Activated CD4-positive, alpha-beta memory T cell treated with anti-CD3 and anti-CD28 coated beads for 36 hours (primary cell): ENCODE data around the gene APLP1. TPM values are rescaled to one million over a fixed set of nuclear protein-coding genes. Genes with fewer than 3 reads are reported as not detected.

Experiments used
- CTCF ChIA-PET: fragments of 350-600 bp; sonication (Branson Sonifier 250); formaldehyde crosslinking; loops from one replicate; lab custom pipeline; 2021; ENCODE audit warnings: antibody characterized with exemption, inconsistent platforms; lab: Charles Lee
- POLR2A ChIA-PET: fragments of 350-600 bp; sonication (Branson Sonifier 250); formaldehyde crosslinking; loops from one replicate; lab custom pipeline; 2021; ENCODE audit warnings: antibody characterized with exemption; lab: Charles Lee
- DNase-seq: peaks from one replicate; pipeline ENCODE4 v3.0.0-alpha.2; 2020
- H3K27ac Mint-ChIP-seq: one replicate; pipeline ENCODE4 v1.8.0; 2021; ENCODE audit warnings: mixed read lengths
- H3K27me3 Mint-ChIP-seq: one replicate; pipeline ENCODE4 v1.8.0; 2021; ENCODE audit warnings: mixed read lengths
- H3K36me3 Mint-ChIP-seq: one replicate; pipeline ENCODE4 v1.8.0; 2021; ENCODE audit warnings: mixed read lengths
- H3K4me1 Mint-ChIP-seq: one replicate; pipeline ENCODE4 v1.8.0; 2021; ENCODE audit warnings: low read depth, mixed read lengths
- H3K4me3 Mint-ChIP-seq: one replicate; pipeline ENCODE4 v1.8.0; 2021; ENCODE audit warnings: mild to moderate bottlenecking, mixed read lengths
- H3K9me3 Mint-ChIP-seq: one replicate; pipeline ENCODE4 v1.8.0; 2021; ENCODE audit warnings: mixed read lengths
- intact Hi-C: fragments of 100-400 bp; cut with micrococcal nuclease; formaldehyde crosslinking; loops from one replicate; pipeline ENCODE4 v1.15.1; 2023
- total RNA-seq, 2 experiments: library from RNA; stranded (reverse); gene quantifications; one replicate each; pipeline ENCODE4 v1.2.3, GENCODE V29; 2021

The APLP1 gene
- total RNA-seq, 2 experiments from 2014 or later: 1.2 to 2.6 TPM

DNA sequence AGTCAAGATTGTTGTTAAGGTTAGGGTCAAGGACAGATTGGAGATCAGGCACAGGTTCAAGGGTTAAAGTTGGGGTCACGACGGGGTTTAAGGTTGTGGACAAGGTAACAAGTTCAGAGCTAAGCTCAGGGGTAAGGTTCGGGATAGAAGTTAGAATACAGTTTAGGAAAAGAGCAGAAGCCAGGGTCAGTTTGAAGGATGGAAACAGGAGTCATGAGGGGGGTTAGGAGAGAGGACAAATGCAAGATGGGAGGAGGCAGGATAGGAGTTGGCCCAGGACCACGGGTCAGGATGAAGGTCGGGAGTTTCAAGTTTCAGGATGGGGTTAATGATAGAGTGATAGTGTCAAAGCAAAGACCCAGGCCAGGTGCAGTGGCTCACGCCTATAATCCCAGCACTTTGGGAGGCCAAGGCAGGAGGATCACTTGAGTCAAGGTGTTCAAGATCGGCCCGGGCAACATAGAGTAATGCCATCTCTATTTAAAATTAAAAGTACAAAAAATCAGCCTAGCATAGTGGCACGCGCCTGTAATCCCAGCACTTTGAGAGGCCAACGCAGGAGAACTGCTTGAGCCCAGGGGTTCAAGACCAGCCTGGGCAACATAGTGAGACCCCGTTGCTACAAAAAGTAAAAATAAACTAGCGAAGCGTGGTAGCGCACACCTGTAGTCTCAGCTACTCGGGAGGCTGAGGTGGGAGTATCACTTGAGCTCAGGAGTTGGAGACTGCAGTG lies 23.7 kb upstream of the APLP1 start:
- CTCF ChIA-PET: no interaction called here
- Mint-ChIP-seq H3K4me3 (peak overlapping the region; percentile 40), H3K27ac (no peak overlapping the region), H3K4me1 (peaks cover 15% of the 10 kb centered on the region), H3K36me3 (no peaks in the 10 kb centered on the region), H3K9me3 (no peaks in the 10 kb centered on the region), H3K27me3 (peaks cover 63% of the 10 kb centered on the region)
- intact Hi-C loops: no loop called here
- no peak for DNase-seq
- POLR2A ChIA-PET: no interaction called here

DNA sequence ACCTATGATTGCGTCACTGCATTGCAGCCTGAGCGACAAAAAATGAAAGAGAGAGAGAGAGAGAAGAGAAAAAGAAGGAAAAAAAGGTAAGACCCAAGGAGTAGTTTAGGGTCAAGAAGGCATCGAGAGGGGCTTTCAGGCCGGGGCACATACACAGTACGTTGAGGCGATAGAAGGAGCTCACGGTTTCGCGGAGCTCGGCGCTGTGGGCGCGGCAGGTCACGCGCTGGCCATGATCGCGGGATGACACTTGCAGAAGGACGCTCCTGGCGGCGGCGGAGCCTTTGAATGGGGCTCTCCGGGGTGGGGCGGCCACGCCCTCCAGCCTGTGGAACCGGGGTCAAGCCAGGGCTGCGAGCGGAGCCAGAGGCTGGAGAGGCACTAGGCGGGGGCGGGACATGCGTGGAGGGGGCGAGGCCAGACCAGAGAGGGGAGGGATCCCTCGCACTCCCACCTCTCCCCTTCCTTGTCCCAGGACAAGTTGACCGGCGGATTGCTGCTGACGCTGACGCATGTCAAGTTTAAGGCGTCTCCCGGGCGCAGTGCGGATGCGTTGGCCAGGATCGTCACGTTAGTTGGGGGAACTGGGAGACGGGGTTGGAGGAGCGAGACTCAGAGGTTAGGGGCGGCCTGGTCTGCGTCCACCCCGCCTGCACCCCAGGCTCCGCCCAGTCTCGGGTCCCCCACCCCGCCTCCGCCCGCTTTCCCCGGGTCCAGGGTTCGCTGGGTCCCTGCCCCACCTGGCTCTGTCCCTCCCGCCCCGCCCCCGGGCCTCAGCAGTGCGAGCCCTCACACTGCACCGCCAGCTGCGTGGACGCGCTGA lies 22.9 kb upstream of the APLP1 start:
- peaks cover 63% of the 10 kb centered on the region for H3K27me3 Mint-ChIP-seq
- no peaks in the 10 kb centered on the region for H3K9me3 Mint-ChIP-seq
- peaks cover 15% of the 10 kb centered on the region for H3K4me1 Mint-ChIP-seq
- CTCF ChIA-PET: no interaction called here
- no peak overlapping the region for H3K27ac Mint-ChIP-seq
- POLR2A ChIA-PET: no interaction called here
- intact Hi-C loops: no loop called here
- H3K4me3 Mint-ChIP-seq: peak overlapping the region; percentile 40
- no peaks in the 10 kb centered on the region for H3K36me3 Mint-ChIP-seq
- DNase-seq: peak; percentile 12

DNA sequence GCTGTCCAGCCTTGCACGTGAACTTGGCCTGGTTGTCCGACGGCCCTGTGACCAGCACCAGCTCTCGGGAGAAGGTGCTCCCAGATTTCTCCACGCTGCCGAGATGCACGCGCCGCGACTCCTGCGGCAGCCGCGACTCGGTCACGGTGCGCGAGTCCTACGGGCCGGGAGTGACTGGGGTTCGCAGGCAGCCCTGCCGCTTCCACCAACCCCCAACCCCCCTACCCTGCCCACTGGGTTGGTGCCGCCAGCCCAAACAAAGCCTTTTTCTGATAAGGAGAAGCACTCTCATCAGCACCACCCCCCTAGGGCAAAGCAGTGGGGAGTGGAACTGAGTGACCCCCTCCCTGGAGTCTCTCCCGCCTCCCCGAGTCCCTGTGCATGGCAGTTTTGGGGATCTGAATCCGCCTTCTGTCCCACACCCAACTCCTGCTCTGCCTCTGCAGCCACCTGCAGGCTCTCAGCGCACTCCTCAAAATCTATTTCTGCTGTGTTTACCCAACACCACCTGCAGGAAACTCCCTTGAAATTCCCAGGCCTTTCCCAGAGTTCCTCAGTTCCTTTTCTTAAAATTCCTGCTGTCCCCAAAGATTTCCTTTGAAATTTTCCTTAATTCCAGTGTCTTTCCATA lies 22.2 kb upstream of the APLP1 start:
- CTCF ChIA-PET: no interaction called here
- no peak for DNase-seq

DNA sequence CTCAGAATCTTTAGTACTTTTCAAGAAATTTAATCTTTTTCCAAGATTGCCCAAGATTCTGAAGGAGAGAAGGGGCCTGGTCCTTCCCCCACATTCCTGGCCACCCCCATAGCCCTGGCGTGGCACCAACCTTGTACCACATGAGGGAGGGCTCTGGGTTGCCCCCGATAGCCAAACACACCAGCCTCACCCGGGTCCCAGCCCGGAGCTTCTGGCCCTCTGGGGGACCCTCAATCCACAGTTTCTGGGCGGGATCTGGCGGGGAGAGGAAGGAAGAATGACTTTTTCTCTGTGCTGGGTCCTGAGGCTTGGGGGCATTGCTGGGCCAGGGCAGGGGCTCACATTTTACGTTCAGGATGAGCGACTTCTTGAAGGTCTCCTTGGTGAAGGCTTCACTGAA lies 20.5 kb upstream of the APLP1 start:
- peaks cover 15% of the 10 kb centered on the region for H3K4me1 Mint-ChIP-seq
- ChIA-PET POLR2A (no interaction called here), CTCF (no interaction called here)
- no peak overlapping the region for H3K27ac Mint-ChIP-seq
- no peaks in the 10 kb centered on the region for H3K36me3 Mint-ChIP-seq
- DNase-seq: no peak
- peaks cover 63% of the 10 kb centered on the region for H3K27me3 Mint-ChIP-seq
- intact Hi-C loops: no loop called here
- no peak overlapping the region for H3K4me3 Mint-ChIP-seq
- H3K9me3 Mint-ChIP-seq: no peaks in the 10 kb centered on the region

More for the DNA sequence above, 22.2 kb upstream of the APLP1 start:
- intact Hi-C loops: no loop called here
- peaks cover 15% of the 10 kb centered on the region for H3K4me1 Mint-ChIP-seq
- POLR2A ChIA-PET: no interaction called here
- H3K9me3 Mint-ChIP-seq: no peaks in the 10 kb centered on the region
- H3K36me3 Mint-ChIP-seq: no peaks in the 10 kb centered on the region
- H3K27me3 Mint-ChIP-seq: peaks cover 70% of the 10 kb centered on the region
- H3K27ac Mint-ChIP-seq: no peak overlapping the region
- H3K4me3 Mint-ChIP-seq: no peak overlapping the region

DNA sequence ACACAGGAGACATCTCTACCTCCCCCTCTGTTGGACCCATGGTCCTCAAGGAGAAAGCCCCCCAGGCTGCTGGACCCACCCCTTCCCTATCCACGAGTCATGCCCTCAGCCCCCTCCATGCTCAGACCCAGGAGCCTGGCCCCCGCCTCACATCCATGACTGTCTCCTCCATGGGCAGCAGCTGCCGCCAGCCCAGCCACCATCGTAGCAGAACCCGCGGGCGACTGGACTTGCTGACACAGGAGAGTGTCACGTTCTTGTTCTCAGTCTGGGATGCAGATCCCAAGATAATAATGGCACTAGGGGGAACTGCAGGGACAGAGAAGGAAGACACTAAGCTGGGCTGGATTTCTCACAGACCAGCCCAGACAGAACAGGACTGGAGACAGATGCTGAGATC lies 19.9 kb upstream of the APLP1 start:
- Mint-ChIP-seq H3K9me3 (no peaks in the 10 kb centered on the region), H3K36me3 (no peaks in the 10 kb centered on the region), H3K4me1 (peaks cover 15% of the 10 kb centered on the region), H3K27ac (no peak overlapping the region), H3K4me3 (no peak overlapping the region), H3K27me3 (peaks cover 61% of the 10 kb centered on the region)
- CTCF ChIA-PET: no interaction called here
- POLR2A ChIA-PET: no interaction called here
- no peak for DNase-seq
- intact Hi-C loops: no loop called here

DNA sequence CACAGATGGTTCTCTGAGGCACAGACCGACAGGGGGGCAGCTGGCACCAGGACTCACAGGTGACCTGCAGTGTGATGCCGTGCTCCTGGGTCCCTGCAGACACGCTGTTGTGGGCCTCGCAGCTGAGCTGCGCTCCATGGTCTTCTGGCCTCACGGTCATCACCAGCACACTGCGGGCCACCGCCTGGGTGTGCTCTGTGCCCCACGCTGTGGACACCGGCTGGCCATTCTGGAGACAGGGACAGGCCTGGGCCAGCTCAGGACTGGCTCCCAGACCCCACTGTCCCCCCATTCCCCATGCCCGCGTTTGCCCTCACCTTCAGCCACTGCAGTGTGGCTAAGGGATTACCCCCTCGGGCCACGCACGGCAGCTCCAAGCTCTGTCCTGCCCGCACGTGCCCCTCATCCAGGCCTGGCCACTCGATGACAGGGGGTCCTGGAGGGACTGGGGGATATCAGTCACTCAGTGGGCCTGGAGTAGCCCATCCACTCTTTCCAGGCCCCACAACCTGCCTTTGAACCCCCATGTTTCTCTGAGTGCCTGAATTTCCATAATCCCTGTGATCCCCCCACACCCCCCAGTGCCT lies 19.4 kb upstream of the APLP1 start:
- ChIA-PET CTCF (no interaction called here), POLR2A (no interaction called here)
- no peaks in the 10 kb centered on the region for H3K9me3 Mint-ChIP-seq
- H3K4me3 Mint-ChIP-seq: no peak overlapping the region
- intact Hi-C loops: no loop called here
- DNase-seq: no peak
- H3K27ac Mint-ChIP-seq: no peak overlapping the region
- H3K36me3 Mint-ChIP-seq: no peaks in the 10 kb centered on the region
- peaks cover 15% of the 10 kb centered on the region for H3K4me1 Mint-ChIP-seq
- H3K27me3 Mint-ChIP-seq: peaks cover 55% of the 10 kb centered on the region

DNA sequence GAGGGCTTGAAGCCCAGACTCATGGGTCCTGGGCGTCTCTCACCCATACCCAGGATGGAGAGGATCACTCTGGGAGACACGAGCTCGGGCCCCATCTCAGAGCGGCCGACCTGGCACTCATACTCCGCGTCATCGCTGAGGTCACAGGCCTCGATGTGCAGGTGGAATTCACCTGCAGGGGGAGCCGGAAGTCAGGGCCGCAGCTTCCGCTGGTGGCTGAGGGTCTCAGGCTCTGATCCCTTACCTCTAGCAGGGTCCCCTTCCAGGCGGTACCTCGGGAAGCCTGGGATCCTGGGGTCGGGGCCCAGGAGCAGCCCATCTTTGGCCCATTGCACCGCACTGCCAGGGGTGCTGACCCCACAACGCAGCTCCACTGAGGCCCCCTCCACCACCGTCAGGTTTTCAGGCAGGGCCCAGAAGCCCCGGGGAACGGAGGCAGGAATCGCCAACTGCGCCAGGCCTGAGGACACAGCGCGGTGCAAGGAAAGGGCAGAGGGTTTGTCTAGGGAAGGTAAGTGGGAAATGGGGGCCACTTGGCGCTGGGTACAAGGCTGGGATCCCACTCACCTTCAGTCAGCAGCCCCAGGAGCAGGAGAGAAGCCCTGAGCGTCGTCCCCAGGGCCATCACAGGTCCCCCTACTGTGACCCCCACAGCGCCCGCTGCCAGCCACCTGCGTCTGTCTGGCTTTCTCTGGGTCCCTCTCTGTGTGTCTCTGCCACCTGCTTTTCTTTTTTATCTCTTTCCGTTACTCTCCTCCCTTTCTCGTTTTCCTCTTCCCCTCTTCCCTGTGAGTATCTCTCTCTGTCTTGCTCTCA lies 17.0 kb upstream of the APLP1 start:
- H3K27me3 Mint-ChIP-seq: peaks cover 46% of the 10 kb centered on the region
- no peak overlapping the region for H3K4me3 Mint-ChIP-seq
- intact Hi-C loops: no loop called here
- H3K27ac Mint-ChIP-seq: no peak overlapping the region
- peaks cover 3% of the 10 kb centered on the region for H3K4me1 Mint-ChIP-seq
- no peaks in the 10 kb centered on the region for H3K9me3 Mint-ChIP-seq
- no peak for DNase-seq
- POLR2A ChIA-PET: no interaction called here
- H3K36me3 Mint-ChIP-seq: no peaks in the 10 kb centered on the region
- CTCF ChIA-PET: interaction anchor here (1.4 kb wide), 1 partner anchor 13 kb away, joined by 3 read pairs; no protein-coding TSS in a partner anchor

DNA sequence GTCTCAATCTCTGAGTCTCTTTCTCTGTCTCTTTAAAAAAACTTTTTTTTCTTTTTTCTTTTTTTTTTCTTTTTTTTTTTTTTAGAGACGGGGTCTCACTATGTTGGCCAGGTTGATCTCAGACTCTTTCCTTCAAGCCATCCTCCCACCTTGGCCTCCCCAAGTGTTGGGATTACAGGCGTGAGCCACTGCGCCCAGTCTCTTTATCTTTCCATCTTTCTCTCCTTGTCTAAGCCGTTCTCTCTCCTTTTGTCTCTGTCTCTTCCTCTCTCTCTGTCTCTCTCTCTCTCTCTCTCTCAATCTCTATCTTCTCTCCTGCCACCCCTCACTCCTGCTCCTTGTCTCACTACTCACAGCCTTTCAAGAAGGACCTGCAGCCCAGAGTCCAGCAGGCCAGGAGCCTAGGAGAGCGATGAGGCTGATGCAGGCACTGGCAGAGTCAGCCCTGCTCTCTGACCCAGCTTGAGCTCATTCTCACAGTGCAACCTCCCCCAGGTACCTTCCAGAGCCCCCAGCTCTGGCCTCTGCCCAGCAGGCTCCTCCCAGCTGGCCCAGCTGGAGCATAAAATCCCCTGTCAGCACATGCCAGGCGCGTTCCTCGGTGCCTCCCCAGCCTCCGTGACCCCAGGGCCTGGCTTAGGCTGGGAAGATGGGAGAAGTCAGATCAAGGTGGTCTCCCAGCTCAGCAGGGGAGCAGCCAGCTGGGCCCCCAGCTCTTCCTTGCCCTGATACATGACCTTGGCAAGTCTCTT lies 16.2 kb upstream of the APLP1 start, which contains the start of gene NPHS1:
NPHS1 (minus strand) TSS at position 476 of the 752 bp plus-strand sequence. CDS start 667 bp downstream, outside the sequence.
- CTCF ChIA-PET: no interaction called here
- Mint-ChIP-seq H3K36me3 (no peaks in the 10 kb centered on the region), H3K9me3 (no peaks in the 10 kb centered on the region), H3K4me1 (peaks cover 3% of the 10 kb centered on the region), H3K4me3 (no peak within 1 kb of the TSS), H3K27me3 (peaks cover 43% of the 10 kb centered on the region), H3K27ac (no peak within 1 kb of the TSS)
- DNase-seq: no peak
- intact Hi-C loops: no loop called here
- POLR2A ChIA-PET: no interaction called here

DNA sequence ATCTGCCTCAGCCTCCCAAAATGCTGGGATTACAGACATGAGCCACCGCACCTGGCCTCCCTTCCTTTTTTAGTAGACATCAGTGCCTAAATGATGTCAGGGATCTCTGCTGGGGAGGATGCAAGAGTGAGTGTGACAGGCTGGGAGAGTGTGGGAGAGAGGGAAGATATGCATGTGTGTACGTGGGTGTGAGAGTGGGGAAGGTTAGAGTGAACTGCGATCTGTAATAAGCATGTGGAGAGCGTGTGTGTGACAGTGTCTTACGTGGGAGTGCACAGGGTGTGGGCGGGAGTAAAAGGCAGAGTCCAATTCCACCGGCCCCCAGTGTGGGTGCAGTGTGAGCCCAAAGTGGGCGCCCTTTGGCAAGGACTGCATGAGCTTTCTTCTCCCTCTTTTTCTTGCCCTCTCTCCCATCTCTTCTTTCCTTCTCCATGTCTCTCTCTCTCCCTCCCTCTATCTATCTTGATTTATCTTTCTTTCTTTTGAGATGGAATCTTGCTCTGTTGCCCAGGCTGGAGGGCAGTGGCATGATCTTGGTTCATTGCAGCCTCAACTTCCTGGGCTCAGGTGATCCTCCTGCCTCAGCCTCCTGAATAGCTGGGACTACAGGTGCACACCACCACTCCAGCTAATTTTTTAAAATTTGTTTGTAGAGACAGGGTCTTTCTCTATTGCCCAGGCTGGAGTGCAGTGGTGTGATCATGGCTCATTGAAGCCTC lies 15.2 kb upstream of the APLP1 start:
- POLR2A ChIA-PET: no interaction called here
- intact Hi-C loops: no loop called here
- CTCF ChIA-PET: no interaction called here

DNA sequence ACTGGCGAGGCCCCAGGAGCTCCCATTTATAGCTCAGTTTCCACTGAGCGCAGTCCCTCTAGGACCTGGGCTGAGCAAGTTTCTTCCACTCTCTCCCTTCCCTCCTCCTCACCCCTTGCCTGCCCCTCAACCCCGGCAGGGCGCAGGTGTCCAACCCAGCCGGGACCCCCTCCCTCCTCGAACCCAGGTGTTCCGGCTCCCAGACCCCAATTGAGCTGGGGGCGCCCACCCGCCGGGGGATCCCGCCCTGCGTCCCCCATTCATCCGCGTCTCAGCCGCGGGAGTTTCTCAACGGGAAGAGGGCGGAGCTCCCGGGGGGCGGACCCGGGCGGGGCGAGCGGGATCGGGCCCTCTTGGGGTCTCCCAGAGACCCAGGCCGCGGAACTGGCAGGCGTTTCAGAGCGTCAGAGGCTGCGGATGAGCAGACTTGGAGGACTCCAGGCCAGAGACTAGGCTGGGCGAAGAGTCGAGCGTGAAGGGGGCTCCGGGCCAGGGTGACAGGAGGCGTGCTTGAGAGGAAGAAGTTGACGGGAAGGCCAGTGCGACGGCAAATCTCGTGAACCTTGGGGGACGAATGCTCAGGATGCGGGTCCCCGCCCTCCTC lies 11.7 kb upstream of the APLP1 start, which contains the start of gene KIRREL2:
KIRREL2 (plus strand) TSS at position 366 of the 604 bp plus-strand sequence; CDS start at position 575, 209 bp downstream.
- ChIA-PET POLR2A (interaction anchor here (1.3 kb wide), 1 partner anchor 108 kb away, joined by 3 read pairs; the partner anchor contains the start of gene LIN37), CTCF (no interaction called here)
- Mint-ChIP-seq H3K36me3 (no peaks in the 10 kb centered on the region), H3K27me3 (peaks cover 59% of the 10 kb centered on the region), H3K4me1 (peaks cover 11% of the 10 kb centered on the region), H3K27ac (no peak within 1 kb of the TSS), H3K4me3 (peak within 1 kb of the TSS; percentile 67), H3K9me3 (no peaks in the 10 kb centered on the region)
- intact Hi-C loops: no loop called here
- DNase-seq: peak; percentile 37

More for the DNA sequence above, 15.2 kb upstream of the APLP1 start:
- Mint-ChIP-seq H3K27ac (no peak overlapping the region), H3K36me3 (no peaks in the 10 kb centered on the region), H3K9me3 (no peaks in the 10 kb centered on the region), H3K4me3 (no peak overlapping the region), H3K4me1 (peaks cover 7% of the 10 kb centered on the region), H3K27me3 (peaks cover 43% of the 10 kb centered on the region)
- DNase-seq: no peak
